Thymus (tissue), 11 donors: ENCODE data around the gene BAG3. TPM values are rescaled to one million over a fixed set of nuclear protein-coding genes. Genes with fewer than 3 reads are reported as not detected.

ENCODE experiments used
- DNase-seq, 9 donors: peaks; one replicate each; pipeline ENCODE4 v3.0.0-alpha.2; 2013; ENCODE audit warnings: low spot score in 9 of 9, low read depth in 6 of 9, missing footprints in 1 of 9
- H3K27ac ChIP-seq, 2 donors: one replicate each; pipeline ENCODE4 v1.5.1; 2013; ENCODE audit warnings: control low read depth in 1 of 2, low read depth in 1 of 2, low read length in 1 of 2, mild to moderate bottlenecking in 1 of 2, moderate library complexity in 1 of 2
- H3K27me3 ChIP-seq, 2 donors: one replicate each; pipeline ENCODE4 v1.5.1; 2013; ENCODE audit warnings: low read length in 1 of 2; ENCODE audit not compliant: control insufficient read depth in 2 of 2, insufficient read depth in 1 of 2
- H3K36me3 ChIP-seq, 2 donors: one replicate each; pipeline ENCODE4 v1.5.1; 2013; ENCODE audit warnings: low read length in 1 of 2, mild to moderate bottlenecking in 1 of 2, moderate library complexity in 1 of 2; ENCODE audit not compliant: control insufficient read depth in 2 of 2, insufficient read depth in 2 of 2
- H3K4me1 ChIP-seq, 2 donors: one replicate each; pipeline ENCODE4 v1.5.1; 2013; ENCODE audit warnings: low read length in 2 of 2; ENCODE audit not compliant: control insufficient read depth in 2 of 2, insufficient read depth in 2 of 2
- H3K4me3 ChIP-seq, 2 donors: one replicate each; pipeline ENCODE4 v1.5.1; 2013; ENCODE audit warnings: low read length in 2 of 2, control low read depth in 1 of 2, mild to moderate bottlenecking in 1 of 2
- H3K9me3 ChIP-seq, 2 donors: one replicate each; pipeline ENCODE4 v1.5.1; 2013; ENCODE audit warnings: low read length in 1 of 2, mild to moderate bottlenecking in 1 of 2; ENCODE audit not compliant: control insufficient read depth in 2 of 2, insufficient read depth in 1 of 2
- WGBS: extraction: QIAGEN DNeasy Blood & Tissue Kit; methylation state at CpG from one replicate; pipeline ENCODE4 v1.1.7; 2013; 5-methylcytosine and 5-hydroxymethylcytosine counted together
- polyA plus RNA-seq: library from polyadenylated mRNA; stranded (reverse); fragments of 200-250 nt; gene quantifications from one replicate; pipeline ENCODE4 v1.2.3, GENCODE V29; 2013
- total RNA-seq: library from RNA; stranded (reverse); fragments of 120-200 nt; gene quantifications from one replicate; pipeline ENCODE4 v1.2.4, GENCODE V29; 2013
- donor health status: healthy.

Gene BAG3
- total and polyA plus RNA-seq, 2 donors, result 1.7 to 12.6 TPM

- no peaks in the 10 kb centered on the region for H3K27me3 ChIP-seq
- no peak for DNase-seq
- no peak overlapping the region for H3K27ac ChIP-seq
- peaks cover 5 to 9% of the 10 kb centered on the region in 2 donors for H3K36me3 ChIP-seq
- WGBS, result 97% methylated on average over 18 of the region's 18 CpGs
- H3K9me3 ChIP-seq, result no peaks in the 10 kb centered on the region
- H3K4me1 ChIP-seq, result no peaks in the 10 kb centered on the region
- no peak overlapping the region for H3K4me3 ChIP-seq
Measured at GRCh38 chr10:119669975-119670640, 18.9 kb downstream of the BAG3 start.

- H3K9me3 ChIP-seq, result no peaks in the 10 kb centered on the region
- no peak for DNase-seq
- WGBS, result 94% methylated on average over 3 of the region's 3 CpGs
- no peaks in the 10 kb centered on the region for H3K4me1 ChIP-seq
- H3K4me3 ChIP-seq, result no peak overlapping the region
- H3K27me3 ChIP-seq, result no peaks in the 10 kb centered on the region
- no peak overlapping the region for H3K27ac ChIP-seq
- peaks cover 5 to 9% of the 10 kb centered on the region in 2 donors for H3K36me3 ChIP-seq
Measured at GRCh38 chr10:119670717-119671116, 19.5 kb downstream of the BAG3 start.

GRCh38 chr10:119671381-119671780 is 20.2 kb downstream of the BAG3 start:
- peaks cover 5 to 10% of the 10 kb centered on the region in 2 donors for H3K36me3 ChIP-seq
- no peaks in the 10 kb centered on the region for H3K27me3 ChIP-seq
- H3K9me3 ChIP-seq, result no peaks in the 10 kb centered on the region
- H3K27ac ChIP-seq, result no peak overlapping the region
- DNase-seq, result no peak
- H3K4me1 ChIP-seq, result no peaks in the 10 kb centered on the region
- no peak overlapping the region for H3K4me3 ChIP-seq
- WGBS, result 95% methylated on average over 4 of the region's 4 CpGs

- no peak for DNase-seq
- Histone ChIP-seq H3K36me3 (peaks cover 5 to 16% of the 10 kb centered on the region in 2 donors), H3K9me3 (no peaks in the 10 kb centered on the region), H3K4me3 (no peak overlapping the region), H3K4me1 (no peaks in the 10 kb centered on the region), H3K27ac (no peak overlapping the region), H3K27me3 (no peaks in the 10 kb centered on the region)
- 97% methylated on average over 23 of the region's 23 CpGs for WGBS
Measured at GRCh38 chr10:119672291-119672690, 21.1 kb downstream of the BAG3 start.

- WGBS, result 85% methylated on average over 4 of the region's 4 CpGs
- Histone ChIP-seq H3K4me1 (no peaks in the 10 kb centered on the region), H3K9me3 (no peaks in the 10 kb centered on the region), H3K36me3 (peaks cover 5 to 16% of the 10 kb centered on the region in 2 donors), H3K27ac (no peak overlapping the region), H3K27me3 (no peaks in the 10 kb centered on the region), H3K4me3 (no peak overlapping the region)
- DNase-seq, result no peak
Measured at GRCh38 chr10:119673271-119673670, 22.1 kb downstream of the BAG3 start.

- H3K27ac ChIP-seq, result no peak overlapping the region
- WGBS, result 92% methylated on average over 9 of the region's 9 CpGs
- H3K4me3 ChIP-seq, result no peak overlapping the region
- no peaks in the 10 kb centered on the region for H3K27me3 ChIP-seq
- H3K4me1 ChIP-seq, result no peaks in the 10 kb centered on the region
- no peaks in the 10 kb centered on the region for H3K9me3 ChIP-seq
- DNase-seq, result no peak
- H3K36me3 ChIP-seq, result peaks cover 3 to 16% of the 10 kb centered on the region in 2 donors
Measured at GRCh38 chr10:119675483-119676170, 24.4 kb downstream of the BAG3 start.

- Histone ChIP-seq H3K9me3 (no peaks in the 10 kb centered on the region), H3K27me3 (no peaks in the 10 kb centered on the region), H3K36me3 (peaks cover 3 to 15% of the 10 kb centered on the region in 2 donors), H3K27ac (no peak overlapping the region), H3K4me1 (no peaks in the 10 kb centered on the region), H3K4me3 (no peak overlapping the region)
- 96% methylated on average over 6 of the region's 6 CpGs for WGBS
- no peak for DNase-seq
Measured at GRCh38 chr10:119677126-119677525, 25.9 kb downstream of the BAG3 start.

- H3K36me3 ChIP-seq, result peaks cover 0 to 7% of the 10 kb centered on the region in 2 donors
Measured at GRCh38 chr10:119677904-119678755, 26.9 kb downstream of the BAG3 start.

GRCh38 chr10:119679480-119679829 is 28.3 kb downstream of the BAG3 start:
- no peak for DNase-seq
- Histone ChIP-seq H3K36me3 (peaks cover 0 to 7% of the 10 kb centered on the region in 2 donors), H3K27me3 (no peaks in the 10 kb centered on the region), H3K9me3 (no peaks in the 10 kb centered on the region), H3K4me3 (no peak overlapping the region), H3K4me1 (no peaks in the 10 kb centered on the region), H3K27ac (no peak overlapping the region)
- WGBS, result 89% methylated on average over 7 of the region's 7 CpGs

More at GRCh38 chr10:119677904-119678755, 26.9 kb downstream of the BAG3 start:
- DNase-seq, result no peak
- 97% methylated on average over 13 of the region's 13 CpGs for WGBS
- no peak overlapping the region for H3K27ac ChIP-seq
- H3K9me3 ChIP-seq, result no peaks in the 10 kb centered on the region
- H3K4me1 ChIP-seq, result no peaks in the 10 kb centered on the region
- H3K27me3 ChIP-seq, result no peaks in the 10 kb centered on the region
- H3K4me3 ChIP-seq, result no peak overlapping the region
